Measurements from ENCODE around the gene CAPG.

Gene CAPG

DNA sequence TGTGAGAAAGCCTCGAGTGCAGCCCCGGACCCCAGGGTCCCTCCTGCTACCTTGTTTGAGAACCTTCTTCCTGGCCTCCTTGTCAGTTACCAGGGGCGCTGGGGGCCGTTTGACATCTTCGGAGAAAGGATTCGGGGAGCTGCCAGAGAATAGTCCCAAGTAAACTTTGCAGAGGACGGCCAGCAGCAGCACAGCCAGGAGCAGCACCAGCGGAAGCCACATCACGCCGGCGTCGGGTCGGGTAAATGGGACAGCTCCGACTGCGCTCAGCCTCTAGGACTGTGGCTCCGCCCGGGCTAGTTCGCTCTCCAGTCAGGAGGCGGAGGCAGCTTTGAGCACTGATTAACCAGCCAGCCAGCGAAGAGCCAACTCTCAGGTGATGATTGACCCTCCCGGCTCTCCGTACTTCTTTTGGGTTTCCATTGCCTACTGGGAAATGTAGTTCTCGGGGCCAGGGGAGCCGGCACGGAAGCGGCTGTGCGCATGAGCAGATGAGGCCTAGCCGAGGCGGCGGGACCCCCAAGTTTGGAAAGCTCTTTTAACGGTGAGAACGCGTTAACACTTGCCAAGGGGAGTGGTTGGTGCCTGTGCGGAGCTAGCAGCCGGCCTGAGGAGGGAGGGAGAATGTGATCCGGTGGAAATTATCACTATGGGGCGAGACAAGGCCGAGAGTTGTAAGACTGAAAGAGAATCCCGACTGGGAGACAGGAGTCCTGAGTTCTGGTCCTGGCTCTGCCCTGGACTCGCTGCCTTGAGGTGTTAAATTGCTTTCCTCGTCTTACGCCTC is 55.7 kb downstream of the CAPG start, which contains the start of the genes ELMOD3 and RETSAT:
Gene ELMOD3 (plus strand): TSS at position 484 of the 787 bp plus-strand sequence. CDS start 2,430 bp downstream, outside the sequence.
Gene RETSAT (minus strand): TSS at position 243 of the 787 bp plus-strand sequence. CDS start 21 bp downstream, at position 222.
- peak; percentile 98 for DNase-seq

DNA sequence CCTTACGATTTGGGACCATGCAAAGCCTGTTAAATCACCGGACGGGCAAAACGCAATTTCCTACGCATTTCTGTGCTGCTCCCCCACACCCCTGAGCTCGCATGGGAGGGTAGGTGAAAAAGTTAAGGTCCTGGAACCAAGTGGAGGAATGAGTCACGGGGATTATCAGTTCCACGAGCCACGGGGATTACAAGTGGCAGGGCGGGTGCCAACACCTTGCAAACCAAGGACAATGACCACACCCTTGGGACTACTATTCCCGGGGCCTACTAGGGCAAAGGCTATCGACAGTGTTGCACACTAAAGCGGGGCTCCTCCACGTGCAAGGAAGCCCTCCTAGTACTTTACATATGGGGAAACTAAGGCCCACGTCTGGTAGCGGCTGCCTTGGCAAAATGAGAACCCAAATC is 56.3 kb downstream of the CAPG start:
- DNase-seq, result peak; percentile 72

DNA sequence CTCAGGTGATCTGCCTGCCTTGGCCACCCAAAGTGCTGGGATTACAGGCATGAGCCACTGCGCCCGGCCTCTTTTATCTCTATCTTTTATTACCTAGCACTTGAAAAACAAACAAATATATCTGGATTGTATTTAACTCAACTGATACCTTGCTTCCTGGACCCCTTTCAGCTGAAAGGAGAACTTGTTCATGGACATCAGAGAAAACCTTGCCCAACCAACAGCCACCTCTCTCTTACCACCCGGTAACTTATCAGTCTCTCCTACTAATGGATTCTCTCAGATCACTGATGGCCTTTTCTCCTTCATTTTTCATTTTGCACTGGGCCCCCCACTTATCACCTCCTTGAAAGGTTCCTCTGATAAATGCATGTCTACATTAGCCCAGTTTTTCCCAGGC is 62.6 kb downstream of the CAPG start:
- no peak for DNase-seq

All from activated effector memory CD4-positive, alpha-beta T cell treated with anti-CD3 and anti-CD28 coated beads, Interleukin-2, amount 50 U/mL, for 16 hours (primary cell).